Testis (tissue), 2 donors: ENCODE data around the gene BTK.

Experiments
- POLR2A ChIP-seq: fragments of 450-650 bp; IDR thresholded peaks from one replicate; pipeline ENCODE4 v1.6.1; 2017; ENCODE audit warnings: antibody characterized with exemption, mild to moderate bottlenecking, moderate library complexity
- TF ChIP-seq, protein P1 (sequence below), 3 experiments: fragments of 450-650 bp in 2 of 3; fragments of 200-600 bp in 1 of 3; sonication (generic) in 1 of 3; IDR thresholded peaks; one replicate each; pipeline ENCODE4 v1.5.1; 2016 to 2019; ENCODE audit warnings: antibody characterized with exemption in 3 of 3, mild to moderate bottlenecking in 2 of 3, moderate library complexity in 1 of 3

GRCh38 chrX:101348452-101349192 lies 37.4 kb downstream of the BTK start, which contains the start of gene TIMM8A:
- TF ChIP-seq, protein P1, sequence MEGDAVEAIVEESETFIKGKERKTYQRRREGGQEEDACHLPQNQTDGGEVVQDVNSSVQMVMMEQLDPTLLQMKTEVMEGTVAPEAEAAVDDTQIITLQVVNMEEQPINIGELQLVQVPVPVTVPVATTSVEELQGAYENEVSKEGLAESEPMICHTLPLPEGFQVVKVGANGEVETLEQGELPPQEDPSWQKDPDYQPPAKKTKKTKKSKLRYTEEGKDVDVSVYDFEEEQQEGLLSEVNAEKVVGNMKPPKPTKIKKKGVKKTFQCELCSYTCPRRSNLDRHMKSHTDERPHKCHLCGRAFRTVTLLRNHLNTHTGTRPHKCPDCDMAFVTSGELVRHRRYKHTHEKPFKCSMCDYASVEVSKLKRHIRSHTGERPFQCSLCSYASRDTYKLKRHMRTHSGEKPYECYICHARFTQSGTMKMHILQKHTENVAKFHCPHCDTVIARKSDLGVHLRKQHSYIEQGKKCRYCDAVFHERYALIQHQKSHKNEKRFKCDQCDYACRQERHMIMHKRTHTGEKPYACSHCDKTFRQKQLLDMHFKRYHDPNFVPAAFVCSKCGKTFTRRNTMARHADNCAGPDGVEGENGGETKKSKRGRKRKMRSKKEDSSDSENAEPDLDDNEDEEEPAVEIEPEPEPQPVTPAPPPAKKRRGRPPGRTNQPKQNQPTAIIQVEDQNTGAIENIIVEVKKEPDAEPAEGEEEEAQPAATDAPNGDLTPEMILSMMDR (IDR thresholded peaks at IDR 0.05), result no peak
- TF ChIP-seq POLR2A, result no peak
